ENCODE data around the gene ARPC1A.
"Not testable (repeated sequence)": the region's sequence is repeated elsewhere in the genome, so short reads cannot be mapped to it uniquely, and the experiment has no call there.

The ARPC1A gene

DNA sequence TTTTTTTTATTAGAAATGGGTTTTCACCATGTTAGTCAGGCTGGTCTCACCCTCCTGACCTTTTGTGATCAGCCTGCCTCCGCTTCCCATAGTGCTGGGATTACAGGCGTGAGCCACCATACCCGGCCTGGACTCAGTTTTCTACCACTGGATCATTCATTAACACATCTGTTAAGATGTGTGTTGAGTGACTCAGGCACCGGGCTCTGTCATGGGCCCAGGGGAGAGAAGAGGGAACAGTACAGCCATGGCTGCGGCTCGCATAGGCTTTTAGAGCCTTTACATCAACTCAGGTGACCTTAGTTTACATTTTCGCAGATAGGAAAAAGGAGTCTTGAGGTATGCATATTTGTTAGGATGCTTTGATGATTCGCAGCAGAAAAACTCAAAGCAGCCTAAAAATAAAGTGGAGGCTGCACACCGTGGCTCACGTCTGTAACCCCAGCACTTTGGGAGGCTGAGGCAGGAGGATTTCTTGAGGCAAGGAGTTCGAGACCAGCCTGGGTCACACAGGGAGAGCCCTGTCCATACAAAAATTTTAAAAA is 45.8 kb downstream of the ARPC1A start:
- DNase-seq = no peak

DNA sequence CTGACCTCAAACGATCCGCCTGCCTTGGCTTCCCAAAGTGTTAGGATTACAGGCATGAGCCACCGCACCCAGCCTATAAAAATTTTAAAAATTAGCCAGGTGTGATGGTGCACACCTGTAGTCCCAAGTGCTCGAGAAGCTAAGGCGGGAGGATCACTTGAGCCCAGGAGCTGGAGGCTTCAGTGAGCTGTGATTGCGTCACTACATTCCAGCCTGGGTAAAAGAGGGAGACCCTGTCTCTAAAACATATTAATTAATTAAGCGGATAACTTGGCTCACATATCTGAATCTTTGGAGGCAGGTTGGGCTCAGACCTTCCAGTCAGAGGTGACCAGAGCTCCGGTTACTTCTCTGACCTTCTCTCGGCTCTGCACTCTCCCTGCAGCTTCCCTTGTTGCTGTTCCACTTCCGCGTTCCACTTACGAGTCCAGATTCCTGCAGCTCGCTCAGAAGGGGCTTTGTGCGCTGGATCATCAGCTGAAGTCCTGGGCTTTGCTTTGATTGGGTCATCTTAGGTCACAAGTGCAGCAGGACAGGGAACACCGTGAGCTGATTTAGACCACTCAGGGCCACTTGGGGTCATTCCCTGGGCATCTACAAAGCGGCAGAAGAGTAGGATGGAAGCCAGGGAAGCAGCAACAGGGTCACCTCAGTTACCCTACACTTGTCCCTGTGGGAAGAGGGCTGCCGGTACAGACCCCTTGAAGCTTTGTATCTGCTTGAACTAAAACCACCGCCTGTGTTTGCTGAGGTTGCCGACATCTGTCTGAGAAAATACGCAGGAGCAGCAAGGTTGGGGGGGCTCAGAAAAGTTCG is 46.8 kb downstream of the ARPC1A start:
- no peak for DNase-seq

DNA sequence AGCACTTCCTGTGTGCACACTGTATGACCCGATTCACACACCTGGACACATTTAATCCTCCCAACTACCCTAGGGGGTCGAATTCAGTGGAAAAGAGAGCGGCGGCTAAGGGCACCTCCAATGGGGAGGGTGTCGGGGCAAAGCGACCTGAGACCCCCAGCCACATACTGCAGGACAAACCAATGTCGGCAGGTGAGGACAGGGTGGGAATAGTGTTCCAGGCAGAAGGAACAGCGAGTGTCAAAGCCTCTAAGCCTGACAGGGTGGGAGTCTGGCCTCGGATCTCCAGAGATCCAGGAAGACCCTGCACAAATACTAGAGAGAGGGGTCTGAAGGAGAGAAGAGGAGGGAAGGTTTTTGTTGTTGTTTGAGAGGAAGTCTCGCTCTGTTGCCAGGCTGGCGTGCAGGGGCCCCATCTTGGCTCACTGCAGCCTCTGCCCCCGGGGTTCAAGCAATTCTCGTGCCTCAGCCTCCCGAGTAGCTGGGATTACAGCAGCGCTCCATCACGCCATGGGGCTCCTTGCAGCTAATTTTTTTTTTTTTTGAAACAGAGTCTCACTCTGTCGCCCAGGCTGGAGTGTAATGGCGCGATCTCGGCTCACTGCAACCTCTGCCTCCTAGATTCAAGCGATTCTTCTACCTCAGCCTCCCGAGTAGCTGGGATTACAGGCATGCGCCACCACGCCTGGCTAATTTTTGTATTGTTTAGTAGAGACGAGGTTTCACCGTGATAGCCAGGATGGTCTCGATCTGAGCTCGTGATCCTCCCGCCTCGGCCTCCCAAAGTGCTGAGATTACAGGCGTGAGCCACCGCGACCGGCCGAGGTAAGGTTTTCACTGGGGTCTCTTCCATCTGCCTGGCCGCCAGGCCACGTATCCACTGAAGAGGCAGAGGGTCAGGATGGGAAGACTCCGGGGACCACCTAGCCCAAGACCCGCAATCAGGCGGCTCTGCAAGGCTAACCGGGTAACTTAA is 47.7 kb downstream of the ARPC1A start:
- DNase-seq = no peak

DNA sequence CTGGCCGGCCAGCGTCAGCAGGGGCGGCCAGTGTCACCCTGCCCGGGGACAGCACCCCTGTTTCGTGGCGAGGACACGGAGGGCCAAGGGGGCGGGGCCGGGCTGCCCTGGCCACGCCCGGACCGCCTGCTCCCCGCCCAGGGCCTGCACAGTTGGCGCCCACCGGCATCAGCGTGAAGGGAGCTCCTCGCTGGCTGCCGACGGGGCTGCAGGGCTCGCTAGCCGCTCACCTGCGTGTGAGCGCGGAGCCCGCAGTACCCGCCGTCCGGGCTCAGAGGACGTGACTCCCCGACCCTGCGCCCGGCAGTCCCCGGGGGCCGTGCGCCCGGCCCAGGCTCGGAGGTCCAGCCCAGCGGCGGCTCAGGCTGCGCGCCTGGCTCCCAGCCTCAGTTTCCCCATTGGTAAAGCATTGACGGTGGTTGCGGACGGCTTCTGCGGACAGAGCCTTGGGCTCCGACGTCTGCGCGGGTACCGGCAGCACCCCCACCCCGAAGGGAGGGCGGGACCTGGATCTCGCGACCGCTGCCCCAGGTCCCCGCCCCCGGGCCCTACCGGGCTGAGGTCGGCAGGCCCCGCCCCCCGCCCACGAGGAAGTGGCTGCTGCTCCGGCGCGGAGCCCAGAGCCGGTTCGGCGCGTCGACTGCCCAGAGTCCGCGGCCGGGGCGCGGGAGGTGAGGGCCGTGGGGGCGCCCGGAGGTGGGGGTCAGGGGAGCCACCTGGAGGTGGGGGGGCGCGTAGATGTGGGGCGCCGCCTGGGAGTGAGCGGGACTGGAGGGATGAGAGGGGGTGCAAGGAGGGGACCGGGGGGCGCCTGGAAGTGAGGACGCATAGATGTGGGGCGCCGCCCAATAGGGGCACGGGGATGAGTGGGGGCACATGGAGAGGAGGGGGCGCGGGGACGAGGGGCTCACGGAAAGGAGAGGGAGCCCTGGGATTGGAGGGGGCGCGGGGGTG is 48.7 kb downstream of the ARPC1A start, which contains the start of gene ARPC1B:
ARPC1B (plus strand) TSS at position 620 of the 954 bp plus-strand sequence. CDS start 10,985 bp downstream, outside the sequence.
- DNase-seq = peak; percentile 40

DNA sequence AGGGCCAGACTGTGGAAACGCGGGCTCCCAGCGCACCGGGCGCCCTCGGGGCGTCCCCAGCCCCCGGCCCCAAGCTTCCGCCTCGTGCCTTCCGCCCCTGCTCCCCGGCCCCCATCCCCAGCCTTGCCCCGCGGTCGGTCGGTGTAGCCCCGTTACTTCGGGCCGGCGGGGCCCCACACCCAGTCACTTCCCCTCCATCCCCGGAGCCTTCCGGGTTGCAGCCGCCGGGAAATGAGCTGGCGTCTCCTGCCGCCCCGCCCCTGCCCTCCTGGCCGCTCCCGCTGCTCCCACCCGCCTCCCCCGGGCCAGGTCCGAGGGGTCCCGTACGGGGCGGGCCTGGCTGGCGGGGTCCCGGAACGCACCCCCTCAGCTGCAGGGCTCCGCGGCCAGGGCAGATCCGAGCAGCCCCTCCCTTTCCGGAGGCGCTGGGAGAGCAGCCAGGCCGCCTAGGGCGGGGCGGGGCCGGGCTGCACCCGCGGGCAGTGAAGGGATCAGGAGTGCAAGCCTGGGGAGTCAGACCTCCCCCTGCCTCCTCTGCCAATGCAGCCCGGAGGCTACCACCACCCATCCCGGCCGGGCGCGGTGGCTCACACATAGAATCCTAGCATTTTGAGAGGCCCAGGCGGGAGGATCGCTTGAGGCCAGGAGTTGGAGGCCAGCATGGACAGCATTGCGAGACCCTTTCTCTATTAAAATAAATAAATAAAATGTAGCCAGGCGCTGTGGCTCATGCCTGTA is 49.5 kb downstream of the ARPC1A start:
- peak; percentile 43 for DNase-seq

DNA sequence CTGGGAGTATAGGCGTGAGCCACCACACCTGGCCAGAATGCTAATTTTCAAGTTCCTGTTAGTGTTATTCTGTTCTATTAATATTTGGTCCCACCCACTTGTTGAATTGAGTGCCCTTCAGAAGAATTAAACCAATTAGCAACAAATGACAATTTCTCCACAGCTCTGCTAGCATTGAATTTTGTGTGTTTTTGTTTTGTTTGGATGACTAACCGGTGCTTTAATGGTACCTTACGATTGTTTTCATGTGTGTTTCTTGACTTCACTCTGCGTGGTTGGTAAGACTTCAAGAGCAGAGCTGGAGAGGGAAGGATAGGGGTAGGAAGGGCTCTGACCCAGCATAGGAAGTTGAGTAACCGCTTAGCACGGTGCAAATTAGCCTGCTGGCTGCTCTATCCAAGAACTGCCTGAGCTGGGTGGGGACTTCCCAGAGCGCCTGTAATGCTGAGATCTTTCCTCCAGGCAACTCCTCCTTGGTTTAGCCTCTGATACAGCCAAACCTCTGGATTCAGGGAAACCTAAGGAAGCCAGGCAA is 53.4 kb downstream of the ARPC1A start:
- DNase-seq = no peak

DNA sequence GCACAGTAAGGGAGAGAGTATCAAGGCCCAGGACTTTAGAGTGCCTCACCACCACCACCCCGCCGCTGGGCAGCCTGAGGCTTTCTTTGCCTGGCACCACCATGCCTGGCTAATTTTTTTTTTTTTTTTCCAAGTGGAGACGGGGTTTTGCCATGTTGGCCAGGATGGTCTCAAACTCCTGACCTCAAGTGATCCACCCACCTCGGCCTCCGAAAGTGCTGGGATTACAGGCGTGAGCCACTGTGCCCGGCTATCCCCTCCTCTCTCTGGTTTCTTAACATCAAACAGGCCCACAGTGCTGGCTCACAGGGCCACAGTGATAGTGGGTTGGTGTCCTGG is 54.0 kb downstream of the ARPC1A start:
- not testable (repeated sequence) for DNase-seq

DNA sequence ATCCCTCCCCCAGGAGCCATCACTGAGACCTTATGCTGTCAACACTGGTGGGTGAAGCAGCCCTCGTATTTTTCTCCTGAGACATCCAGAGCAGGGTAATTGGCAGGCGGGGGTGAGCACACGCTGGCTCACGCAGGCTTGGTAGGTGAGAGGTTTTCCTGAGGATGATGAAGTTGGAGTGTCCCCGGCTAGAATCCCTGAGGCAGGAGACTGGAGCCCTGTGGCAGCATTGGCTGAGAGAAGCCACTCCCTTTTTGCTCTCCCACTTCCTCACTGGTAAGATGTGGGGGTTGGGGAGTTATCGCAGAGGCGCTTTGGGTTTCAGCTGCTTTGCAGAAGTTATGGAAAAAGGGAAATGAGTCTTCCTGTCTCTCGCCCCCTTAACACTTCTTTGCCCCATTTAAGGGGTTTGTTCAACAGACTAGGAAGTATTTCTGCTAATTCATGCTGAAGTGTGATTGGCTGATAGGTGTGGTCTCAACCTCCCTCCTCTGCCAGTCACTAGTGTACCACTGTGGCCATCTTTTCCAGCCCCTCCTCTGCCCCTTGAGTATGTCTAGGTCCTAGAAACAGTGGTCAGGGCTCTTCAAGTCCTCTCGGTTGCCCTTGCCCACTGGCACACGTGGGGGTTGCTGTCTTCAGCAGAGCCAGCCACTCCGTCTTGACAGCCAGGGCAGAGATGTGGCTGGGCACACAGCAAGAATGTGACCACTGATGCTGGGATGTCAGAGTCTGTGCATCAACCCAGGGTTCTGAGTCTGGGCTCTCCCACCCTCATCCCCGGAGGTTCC is 54.5 kb downstream of the ARPC1A start:
- DNase-seq = no peak

DNA sequence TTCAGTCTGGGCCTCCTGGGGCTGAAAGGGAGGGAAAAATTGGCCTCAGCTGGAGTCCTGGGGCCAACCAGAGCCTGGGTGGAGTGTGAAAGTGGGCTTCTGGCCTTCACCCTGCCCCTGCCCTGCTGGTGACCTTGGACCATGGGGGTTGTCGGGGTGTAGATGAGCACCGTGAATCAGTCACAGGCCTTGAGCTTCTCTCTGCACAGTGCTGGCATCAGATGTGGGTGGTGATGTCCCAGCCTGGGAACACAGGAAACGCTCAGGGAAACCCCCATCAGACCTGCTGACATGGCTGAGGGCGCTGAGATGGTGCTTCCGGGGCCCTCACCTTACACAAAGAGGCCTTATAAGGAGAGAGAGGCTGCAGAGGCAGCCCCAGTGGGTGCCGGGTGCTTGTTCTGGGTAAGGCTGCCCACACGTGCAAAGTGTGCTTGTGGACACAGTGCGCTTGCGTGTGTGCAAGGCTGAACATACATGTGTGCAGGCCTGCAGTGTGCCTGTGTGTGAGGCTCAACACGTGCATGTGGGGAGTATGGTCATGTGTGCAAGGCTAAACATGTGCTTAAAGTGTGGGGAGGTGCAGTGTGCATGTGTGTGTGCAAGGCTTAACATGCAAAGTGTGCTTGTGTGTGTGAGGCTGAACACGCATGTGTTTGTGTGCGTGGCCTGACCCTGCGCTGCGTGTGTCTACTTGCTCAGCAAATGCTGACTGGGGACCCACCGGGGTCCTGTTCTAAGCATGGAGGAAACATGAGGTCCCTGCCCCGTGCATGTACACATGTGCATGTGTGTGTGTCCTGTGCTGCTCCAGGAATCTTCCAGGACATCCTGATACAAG is 55.3 kb downstream of the ARPC1A start:
- no peak for DNase-seq

- no peak for DNase-seq
Observed at GRCh38 chr7:99381664-99382075, 56.0 kb downstream of the ARPC1A start.

- DNase-seq = no peak
Observed at GRCh38 chr7:99383203-99383602, 57.5 kb downstream of the ARPC1A start.

DNA sequence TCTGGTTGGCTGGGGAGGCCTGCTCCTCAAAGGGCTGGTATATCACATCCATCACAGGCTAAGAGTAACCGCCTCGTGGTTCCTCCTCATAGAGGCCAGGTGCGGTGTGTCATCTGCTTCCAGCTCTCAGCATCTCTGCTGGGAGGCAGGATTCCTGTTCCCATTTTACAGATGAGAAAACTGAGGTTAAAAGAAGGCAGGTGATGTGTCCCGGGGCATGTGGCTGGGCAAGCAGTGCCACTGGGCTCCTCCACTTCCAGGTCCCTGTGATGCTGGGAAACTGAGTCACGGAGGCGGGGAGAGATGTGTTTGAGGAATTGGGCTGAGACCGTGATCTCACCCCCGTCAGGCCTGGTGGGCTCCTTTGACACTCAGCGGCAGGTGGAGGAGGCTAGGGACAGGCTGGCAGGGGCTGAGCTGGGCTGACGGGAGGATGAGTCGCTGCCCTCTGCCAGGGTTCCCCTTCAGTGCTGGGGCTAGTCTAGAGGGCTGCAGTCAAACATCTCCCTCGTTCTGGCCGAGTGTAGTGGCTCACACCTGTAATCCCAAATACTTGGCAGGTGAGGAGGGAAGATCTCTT is 58.2 kb downstream of the ARPC1A start:
- no peak for DNase-seq

- no peak for DNase-seq
Observed at GRCh38 chr7:99384523-99384922, 58.8 kb downstream of the ARPC1A start.

GRCh38 chr7:99385564-99385963 is 59.9 kb downstream of the ARPC1A start:
- DNase-seq = no peak

DNA sequence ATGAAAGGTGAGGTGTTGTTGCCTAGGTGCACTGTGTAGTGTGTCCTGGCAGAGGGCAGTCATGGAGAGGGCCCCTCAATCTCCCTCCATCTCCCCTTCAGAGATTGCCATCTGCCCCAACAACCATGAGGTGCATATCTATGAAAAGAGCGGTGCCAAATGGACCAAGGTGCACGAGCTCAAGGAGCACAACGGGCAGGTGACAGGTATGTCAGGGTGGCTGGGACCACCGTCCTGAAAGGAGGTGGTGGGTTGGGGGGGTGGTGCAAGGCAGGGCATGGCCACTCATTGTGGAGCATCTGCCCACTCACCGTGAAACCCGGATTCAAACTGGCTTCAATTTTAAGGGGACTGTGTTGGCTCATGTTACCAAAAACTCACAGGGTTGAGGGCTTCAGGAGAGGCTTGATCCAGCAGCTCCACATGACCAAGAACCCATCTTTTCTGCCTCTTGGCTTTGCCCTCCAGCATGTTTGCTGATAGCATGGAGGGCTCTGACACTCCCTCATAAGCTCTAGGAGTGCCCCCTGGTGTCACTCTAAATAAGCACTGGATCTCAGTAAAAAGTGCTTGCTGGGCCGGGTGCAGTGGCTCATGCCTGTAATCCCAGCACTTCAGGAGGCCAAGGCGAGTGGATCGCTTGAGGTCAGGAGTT is 61.0 kb downstream of the ARPC1A start:
- no peak for DNase-seq

- DNase-seq = not testable (repeated sequence)
Observed at GRCh38 chr7:99387239-99387635, 61.5 kb downstream of the ARPC1A start.

DNA sequence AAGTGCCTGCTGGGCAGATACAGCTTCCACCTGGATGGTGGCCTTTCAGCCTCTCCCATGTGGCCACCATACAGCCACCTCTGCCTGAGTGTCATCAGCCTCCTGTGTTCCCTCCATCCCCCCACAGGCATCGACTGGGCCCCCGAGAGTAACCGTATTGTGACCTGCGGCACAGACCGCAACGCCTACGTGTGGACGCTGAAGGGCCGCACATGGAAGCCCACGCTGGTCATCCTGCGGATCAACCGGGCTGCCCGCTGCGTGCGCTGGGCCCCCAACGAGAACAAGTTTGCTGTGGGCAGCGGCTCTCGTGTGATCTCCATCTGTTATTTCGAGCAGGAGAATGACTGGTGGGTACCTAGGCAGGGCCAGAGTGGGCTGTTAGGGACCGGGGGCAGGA is 62.2 kb downstream of the ARPC1A start:
- no peak for DNase-seq

- DNase-seq = no peak
Observed at GRCh38 chr7:99389772-99390171, 64.1 kb downstream of the ARPC1A start.
